Hepatocyte (in vitro differentiated cells): ENCODE results near the gene ACOT2. TPM values are rescaled to one million over a fixed set of nuclear protein-coding genes. Genes with fewer than 3 reads are reported as not detected.
"Not testable (repeated sequence)": the region's sequence is repeated elsewhere in the genome, so short reads cannot be mapped to it uniquely, and the experiment has no call there.

ENCODE experiments used
- DNase-seq: peaks from one replicate; pipeline ENCODE4 v3.0.0-alpha.2; 2016; ENCODE audit warnings: low spot score
- H2AFZ ChIP-seq: fragments of 200-600 bp; sonication (generic); 2 replicates; pipeline ENCODE4 v1.6.0; 2016; ENCODE audit warnings: antibody characterized with exemption, mild to moderate bottlenecking
- H3K27ac ChIP-seq: fragments of 200-600 bp; sonication (generic); 2 replicates; pipeline ENCODE4 v1.5.1; 2016; ENCODE audit warnings: mild to moderate bottlenecking
- H3K27me3 ChIP-seq: fragments of 200-600 bp; sonication (generic); 2 replicates; pipeline ENCODE4 v1.6.1; 2016
- H3K36me3 ChIP-seq: fragments of 200-600 bp; sonication (generic); replicated peaks from 2 replicates; pipeline ENCODE4 v1.5.1; 2016; ENCODE audit warnings: low read depth; ENCODE audit not compliant: insufficient read depth
- H3K4me1 ChIP-seq: fragments of 200-600 bp; sonication (generic); 2 replicates; pipeline ENCODE4 v1.5.1; 2016; ENCODE audit warnings: mild to moderate bottlenecking, moderate library complexity; ENCODE audit not compliant: insufficient read depth
- H3K4me2 ChIP-seq: fragments of 200-600 bp; sonication (generic); 2 replicates; pipeline ENCODE4 v1.6.0; 2016
- H3K4me3 ChIP-seq: fragments of 200-600 bp; sonication (generic); 2 replicates; pipeline ENCODE4 v1.5.1; 2016; ENCODE audit warnings: mild to moderate bottlenecking
- H3K79me2 ChIP-seq: fragments of 200-600 bp; sonication (generic); 2 replicates; pipeline ENCODE4 v1.6.0; 2017; ENCODE audit warnings: mild to moderate bottlenecking
- H3K9me2 ChIP-seq: fragments of 200-600 bp; sonication (generic); replicated peaks from 2 replicates; pipeline ENCODE4 v1.6.0; 2017; ENCODE audit warnings: mild to moderate bottlenecking; ENCODE audit not compliant: insufficient read depth
- H3K9me3 ChIP-seq: fragments of 200-600 bp; sonication (generic); 2 replicates; pipeline ENCODE4 v1.5.1; 2016; ENCODE audit warnings: low read depth, mild to moderate bottlenecking
- H4K20me1 ChIP-seq: fragments of 200-600 bp; sonication (generic); 2 replicates; pipeline ENCODE4 v1.6.0; 2016; ENCODE audit warnings: mild to moderate bottlenecking; ENCODE audit not compliant: insufficient read depth, poor library complexity, severe bottlenecking
- EZH2 ChIP-seq: fragments of 200-600 bp; sonication (generic); IDR thresholded peaks from 2 replicates; pipeline ENCODE4 v1.6.1; 2016; ENCODE audit warnings: antibody characterized with exemption, mild to moderate bottlenecking, borderline replicate concordance
- EZH2phosphoT487 ChIP-seq: fragments of 200-600 bp; sonication (generic); IDR thresholded peaks from one replicate; pipeline ENCODE4 v1.6.1; 2018; ENCODE audit warnings: antibody characterized with exemption, mild to moderate bottlenecking, low read depth, moderate library complexity; ENCODE audit not compliant: unreplicated experiment, severe bottlenecking
- WGBS: methylation state at CpG from one replicate; pipeline ENCODE4 v1.1.6; 2016; ENCODE audit warnings: low lambda C conversion rate; ENCODE audit errors: missing lambda C conversion rate; 5-methylcytosine and 5-hydroxymethylcytosine counted together
- polyA plus RNA-seq: library from polyadenylated mRNA; unstranded; fragments of >200 nt; fragmentation: Nextera tagmentation; extraction: Ambion mirVana; gene quantifications from 2 replicates; pipeline ENCODE4 v1.2.1, GENCODE V29; 2016
- total RNA-seq: library from RNA; depleted of rRNA; stranded (reverse); fragments of >200 nt; gene quantifications from 2 replicates; pipeline ENCODE4 v1.2.3, GENCODE V29; 2014
- TF ChIP-seq, protein P1 (sequence below): fragments of 200-600 bp; sonication (generic); IDR thresholded peaks from 2 replicates; pipeline ENCODE4 v1.5.1; 2016; ENCODE audit warnings: antibody characterized with exemption, mild to moderate bottlenecking; ENCODE audit not compliant: poor library complexity

The ACOT2 gene, protein sequence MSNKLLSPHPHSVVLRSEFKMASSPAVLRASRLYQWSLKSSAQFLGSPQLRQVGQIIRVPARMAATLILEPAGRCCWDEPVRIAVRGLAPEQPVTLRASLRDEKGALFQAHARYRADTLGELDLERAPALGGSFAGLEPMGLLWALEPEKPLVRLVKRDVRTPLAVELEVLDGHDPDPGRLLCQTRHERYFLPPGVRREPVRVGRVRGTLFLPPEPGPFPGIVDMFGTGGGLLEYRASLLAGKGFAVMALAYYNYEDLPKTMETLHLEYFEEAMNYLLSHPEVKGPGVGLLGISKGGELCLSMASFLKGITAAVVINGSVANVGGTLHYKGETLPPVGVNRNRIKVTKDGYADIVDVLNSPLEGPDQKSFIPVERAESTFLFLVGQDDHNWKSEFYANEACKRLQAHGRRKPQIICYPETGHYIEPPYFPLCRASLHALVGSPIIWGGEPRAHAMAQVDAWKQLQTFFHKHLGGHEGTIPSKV
- total RNA-seq = 58.8 and 70.2 TPM in 2 replicates
- 43.6 and 44.2 TPM in 2 replicates for polyA plus RNA-seq

DNA sequence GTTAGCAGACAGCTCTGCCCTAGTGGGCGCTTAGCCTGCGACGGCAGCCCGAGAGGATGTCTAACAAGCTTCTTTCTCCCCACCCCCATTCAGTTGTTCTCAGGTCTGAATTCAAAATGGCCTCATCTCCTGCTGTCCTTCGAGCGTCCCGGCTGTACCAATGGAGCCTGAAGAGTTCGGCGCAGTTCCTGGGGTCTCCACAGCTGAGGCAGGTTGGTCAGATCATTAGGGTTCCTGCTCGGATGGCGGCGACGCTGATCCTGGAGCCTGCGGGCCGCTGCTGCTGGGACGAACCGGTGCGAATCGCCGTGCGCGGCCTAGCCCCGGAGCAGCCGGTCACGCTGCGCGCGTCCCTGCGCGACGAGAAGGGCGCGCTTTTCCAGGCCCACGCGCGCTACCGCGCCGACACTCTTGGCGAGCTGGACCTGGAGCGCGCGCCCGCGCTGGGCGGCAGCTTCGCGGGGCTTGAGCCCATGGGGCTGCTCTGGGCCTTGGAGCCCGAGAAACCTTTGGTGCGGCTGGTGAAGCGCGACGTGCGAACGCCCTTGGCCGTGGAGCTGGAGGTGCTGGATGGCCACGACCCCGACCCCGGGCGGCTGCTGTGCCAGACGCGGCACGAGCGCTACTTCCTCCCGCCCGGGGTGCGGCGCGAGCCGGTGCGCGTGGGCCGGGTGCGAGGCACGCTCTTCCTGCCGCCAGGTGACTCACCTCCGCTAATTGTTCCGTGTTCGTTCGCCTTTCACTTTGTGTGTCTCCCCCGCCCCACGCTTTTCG is at the start of gene ACOT2:
TSS of gene ACOT2 (plus strand) at position 29 of the 774 bp plus-strand sequence. CDS start at position 57, 28 bp downstream.
- Histone ChIP-seq H3K79me2 (peaks cover 20% of the 10 kb centered on the region), H3K27ac (peak within 1 kb of the TSS; percentile 100), H3K4me1 (peaks cover 13% of the 10 kb centered on the region), H3K4me2 (peak within 1 kb of the TSS; percentile 82), H2AFZ (peak within 1 kb of the TSS; percentile 92), H3K4me3 (peak within 1 kb of the TSS; percentile 71)
- peak; percentile 92 for DNase-seq
- not testable (repeated sequence) for H3K9me3 ChIP-seq, H3K9me2 ChIP-seq, H4K20me1 ChIP-seq, H3K36me3 ChIP-seq, H3K27me3 ChIP-seq
- TF ChIP-seq EZH2phosphoT487 = peak; percentile 85
- WGBS = 33% methylated on average over 35 of the region's 83 CpGs

DNA sequence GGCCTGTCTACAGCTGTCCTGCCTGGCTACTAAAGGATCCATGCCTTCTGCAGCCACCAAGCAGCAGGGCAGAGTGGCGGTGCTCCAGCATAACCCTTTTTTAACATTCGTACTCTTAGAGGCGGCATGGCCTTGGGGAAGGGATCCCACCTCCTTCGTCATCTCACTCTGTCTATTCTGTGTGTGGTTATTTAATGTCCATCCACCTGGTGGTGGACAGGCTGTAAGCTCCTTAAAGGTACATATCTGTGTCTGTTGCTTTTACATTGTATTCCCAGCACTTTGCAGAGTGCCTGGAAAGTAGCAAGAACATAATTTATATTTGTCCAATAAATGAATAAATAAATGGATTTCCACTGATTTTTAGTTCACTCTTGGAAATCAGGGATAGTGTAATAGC is 47.8 kb upstream of the ACOT2 start:
- H3K4me2 ChIP-seq = no peak overlapping the region
- no peaks in the 10 kb centered on the region for H3K9me2 ChIP-seq
- no peaks in the 10 kb centered on the region for H3K79me2 ChIP-seq
- no peaks in the 10 kb centered on the region for H3K9me3 ChIP-seq
- no peak overlapping the region for H3K4me3 ChIP-seq
- H3K36me3 ChIP-seq = no peaks in the 10 kb centered on the region
- H2AFZ ChIP-seq = no peak overlapping the region
- 91% methylated on average over 4 of the region's 4 CpGs for WGBS
- DNase-seq = no peak
- H4K20me1 ChIP-seq = no peaks in the 10 kb centered on the region
- no peaks in the 10 kb centered on the region for H3K4me1 ChIP-seq
- H3K27ac ChIP-seq = no peak overlapping the region
- no peaks in the 10 kb centered on the region for H3K27me3 ChIP-seq
- TF ChIP-seq EZH2phosphoT487 (no peak), EZH2 (no peak)
- TF ChIP-seq, protein P1, sequence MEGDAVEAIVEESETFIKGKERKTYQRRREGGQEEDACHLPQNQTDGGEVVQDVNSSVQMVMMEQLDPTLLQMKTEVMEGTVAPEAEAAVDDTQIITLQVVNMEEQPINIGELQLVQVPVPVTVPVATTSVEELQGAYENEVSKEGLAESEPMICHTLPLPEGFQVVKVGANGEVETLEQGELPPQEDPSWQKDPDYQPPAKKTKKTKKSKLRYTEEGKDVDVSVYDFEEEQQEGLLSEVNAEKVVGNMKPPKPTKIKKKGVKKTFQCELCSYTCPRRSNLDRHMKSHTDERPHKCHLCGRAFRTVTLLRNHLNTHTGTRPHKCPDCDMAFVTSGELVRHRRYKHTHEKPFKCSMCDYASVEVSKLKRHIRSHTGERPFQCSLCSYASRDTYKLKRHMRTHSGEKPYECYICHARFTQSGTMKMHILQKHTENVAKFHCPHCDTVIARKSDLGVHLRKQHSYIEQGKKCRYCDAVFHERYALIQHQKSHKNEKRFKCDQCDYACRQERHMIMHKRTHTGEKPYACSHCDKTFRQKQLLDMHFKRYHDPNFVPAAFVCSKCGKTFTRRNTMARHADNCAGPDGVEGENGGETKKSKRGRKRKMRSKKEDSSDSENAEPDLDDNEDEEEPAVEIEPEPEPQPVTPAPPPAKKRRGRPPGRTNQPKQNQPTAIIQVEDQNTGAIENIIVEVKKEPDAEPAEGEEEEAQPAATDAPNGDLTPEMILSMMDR = no peak

DNA sequence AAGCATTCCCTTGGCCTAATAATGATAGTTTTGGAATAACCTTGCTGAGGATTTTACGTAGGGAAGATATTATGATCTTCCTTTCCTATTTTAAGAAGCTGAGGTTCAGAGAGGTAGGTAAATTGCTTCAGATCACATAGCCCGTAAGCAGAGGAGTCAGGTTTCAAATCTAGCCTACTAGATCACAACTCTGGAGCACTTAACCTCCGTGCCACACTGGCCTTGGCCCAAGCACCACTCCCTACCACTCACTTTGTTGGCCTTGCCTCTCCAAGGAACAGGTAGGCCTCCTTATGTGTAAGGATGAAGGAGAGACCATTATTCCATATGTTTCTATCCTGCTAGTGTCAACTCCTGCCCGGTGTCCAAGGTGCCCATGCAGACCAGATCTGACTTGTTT is 44.5 kb upstream of the ACOT2 start:
- Histone ChIP-seq H3K9me3 (no peaks in the 10 kb centered on the region), H3K4me3 (no peak overlapping the region), H4K20me1 (no peaks in the 10 kb centered on the region), H3K36me3 (no peaks in the 10 kb centered on the region), H3K9me2 (no peaks in the 10 kb centered on the region), H3K4me2 (no peak overlapping the region), H2AFZ (no peak overlapping the region), H3K27ac (no peak overlapping the region), H3K79me2 (no peaks in the 10 kb centered on the region), H3K27me3 (no peaks in the 10 kb centered on the region), H3K4me1 (no peaks in the 10 kb centered on the region)
- TF ChIP-seq, protein P1 = no peak
- no peak for TF ChIP-seq EZH2
- no peak for TF ChIP-seq EZH2phosphoT487
- WGBS = 73% methylated on average over 4 of the region's 4 CpGs
- no peak for DNase-seq
